ENCODE data around the gene LRRC40.

DNA sequence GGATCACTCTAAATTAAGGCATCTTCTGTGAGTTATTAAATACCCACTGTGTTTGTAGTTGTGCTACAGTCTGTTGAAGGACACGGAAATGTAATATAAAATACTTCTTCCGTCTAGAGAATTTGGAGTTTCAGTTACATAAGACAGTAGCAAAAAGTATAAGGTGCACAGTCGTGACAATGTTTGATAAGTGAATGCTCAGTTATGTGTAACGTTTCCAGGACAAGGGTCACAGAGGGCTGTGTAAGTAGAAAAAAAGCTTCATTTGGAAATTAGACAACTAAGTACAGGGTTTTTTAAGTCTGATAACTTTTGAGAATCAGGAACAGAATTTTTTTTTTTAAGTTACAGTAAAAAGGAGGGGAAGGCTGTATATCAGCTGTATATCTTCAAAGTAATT lies 43.4 kb upstream of the LRRC40 start:
- TF ChIP-seq, protein P1, sequence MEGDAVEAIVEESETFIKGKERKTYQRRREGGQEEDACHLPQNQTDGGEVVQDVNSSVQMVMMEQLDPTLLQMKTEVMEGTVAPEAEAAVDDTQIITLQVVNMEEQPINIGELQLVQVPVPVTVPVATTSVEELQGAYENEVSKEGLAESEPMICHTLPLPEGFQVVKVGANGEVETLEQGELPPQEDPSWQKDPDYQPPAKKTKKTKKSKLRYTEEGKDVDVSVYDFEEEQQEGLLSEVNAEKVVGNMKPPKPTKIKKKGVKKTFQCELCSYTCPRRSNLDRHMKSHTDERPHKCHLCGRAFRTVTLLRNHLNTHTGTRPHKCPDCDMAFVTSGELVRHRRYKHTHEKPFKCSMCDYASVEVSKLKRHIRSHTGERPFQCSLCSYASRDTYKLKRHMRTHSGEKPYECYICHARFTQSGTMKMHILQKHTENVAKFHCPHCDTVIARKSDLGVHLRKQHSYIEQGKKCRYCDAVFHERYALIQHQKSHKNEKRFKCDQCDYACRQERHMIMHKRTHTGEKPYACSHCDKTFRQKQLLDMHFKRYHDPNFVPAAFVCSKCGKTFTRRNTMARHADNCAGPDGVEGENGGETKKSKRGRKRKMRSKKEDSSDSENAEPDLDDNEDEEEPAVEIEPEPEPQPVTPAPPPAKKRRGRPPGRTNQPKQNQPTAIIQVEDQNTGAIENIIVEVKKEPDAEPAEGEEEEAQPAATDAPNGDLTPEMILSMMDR (tag by site-specific recombination; IDR thresholded peaks at IDR 0.05), result no peak
- TF ChIP-seq ZNF776 (tag by site-specific recombination; IDR thresholded peaks at IDR 0.05; ENCODE audit: borderline replicate concordance), result no peak
- no peak for TF ChIP-seq PRDM1 (tag by site-specific recombination; IDR thresholded peaks at IDR 0.05)

All from HEK293 (cell line).